ENCODE measurements around the gene OPCML. TPM values are rescaled to one million over a fixed set of nuclear protein-coding genes. Genes with fewer than 3 reads are reported as not detected.

OPCML gene
- total RNA-seq, 1 experiment from 2014 or later: not detected

DNA sequence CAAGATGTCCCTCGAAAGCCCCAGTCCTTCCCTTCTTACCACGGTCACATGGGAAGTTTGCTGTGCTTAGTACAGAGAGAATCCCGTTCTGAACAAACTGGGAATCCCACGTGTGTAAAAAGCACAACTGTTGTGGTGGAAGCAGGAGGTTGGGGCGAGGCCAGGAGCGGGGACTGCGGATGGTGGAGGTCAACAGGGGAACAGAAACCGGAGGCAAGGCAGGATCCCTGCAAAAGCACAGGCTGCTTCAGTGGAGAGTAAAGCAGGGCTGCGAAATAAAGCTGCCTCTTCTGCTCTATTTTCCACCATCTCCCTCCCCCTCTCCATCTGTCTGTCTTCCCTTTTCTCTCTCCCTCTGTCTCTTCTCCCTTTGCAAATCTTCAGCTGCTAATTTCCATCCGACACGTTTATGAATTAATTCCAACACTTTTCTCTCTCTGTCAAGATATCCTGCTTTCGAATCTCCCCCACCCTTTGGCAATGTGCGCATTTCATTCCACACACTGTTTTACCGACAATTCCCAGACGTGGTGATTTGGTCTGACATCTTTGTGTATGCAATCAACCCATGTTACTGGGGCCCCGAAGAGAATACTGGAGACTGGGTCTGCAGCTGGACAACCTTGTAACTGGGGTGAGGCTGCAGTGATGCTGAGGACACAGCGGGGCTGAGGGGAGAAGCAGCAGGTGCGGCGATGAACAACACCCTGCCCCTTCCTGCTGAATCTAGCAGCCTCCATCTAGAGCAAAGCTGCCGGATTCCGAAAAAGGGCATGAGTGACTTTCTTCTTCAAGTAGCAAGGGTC is 571.8 kb downstream of the OPCML start:
- Histone ChIP-seq H3K9me2 (ENCODE audit: insufficient read depth) (no peaks in the 10 kb centered on the region), H3K79me2 (ENCODE audit: low read depth) (no peaks in the 10 kb centered on the region), H3K4me1 (replicated peaks; ENCODE audit: insufficient read depth) (no peaks in the 10 kb centered on the region), H3K27me3 (ENCODE audit: insufficient read depth, low read depth) (peaks cover 46% of the 10 kb centered on the region), H3F3A (ENCODE audit: insufficient read depth, low read depth) (no peaks in the 10 kb centered on the region), H3K4me3 (no peak overlapping the region), H3K4me2 (no peak overlapping the region), H3K36me3 (ENCODE audit: low read depth) (no peaks in the 10 kb centered on the region), H3K27ac (no peak overlapping the region), H3K9me3 (ENCODE audit: insufficient read depth, low read depth) (no peaks in the 10 kb centered on the region), H2AFZ (no peak overlapping the region), H4K20me1 (ENCODE audit: insufficient read depth) (no peaks in the 10 kb centered on the region)
- TF ChIP-seq, protein P1, sequence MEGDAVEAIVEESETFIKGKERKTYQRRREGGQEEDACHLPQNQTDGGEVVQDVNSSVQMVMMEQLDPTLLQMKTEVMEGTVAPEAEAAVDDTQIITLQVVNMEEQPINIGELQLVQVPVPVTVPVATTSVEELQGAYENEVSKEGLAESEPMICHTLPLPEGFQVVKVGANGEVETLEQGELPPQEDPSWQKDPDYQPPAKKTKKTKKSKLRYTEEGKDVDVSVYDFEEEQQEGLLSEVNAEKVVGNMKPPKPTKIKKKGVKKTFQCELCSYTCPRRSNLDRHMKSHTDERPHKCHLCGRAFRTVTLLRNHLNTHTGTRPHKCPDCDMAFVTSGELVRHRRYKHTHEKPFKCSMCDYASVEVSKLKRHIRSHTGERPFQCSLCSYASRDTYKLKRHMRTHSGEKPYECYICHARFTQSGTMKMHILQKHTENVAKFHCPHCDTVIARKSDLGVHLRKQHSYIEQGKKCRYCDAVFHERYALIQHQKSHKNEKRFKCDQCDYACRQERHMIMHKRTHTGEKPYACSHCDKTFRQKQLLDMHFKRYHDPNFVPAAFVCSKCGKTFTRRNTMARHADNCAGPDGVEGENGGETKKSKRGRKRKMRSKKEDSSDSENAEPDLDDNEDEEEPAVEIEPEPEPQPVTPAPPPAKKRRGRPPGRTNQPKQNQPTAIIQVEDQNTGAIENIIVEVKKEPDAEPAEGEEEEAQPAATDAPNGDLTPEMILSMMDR (conservative IDR thresholded peaks at IDR 0.05): no peak
- TF ChIP-seq EZH2 (IDR thresholded peaks at IDR 0.05; ENCODE audit: low read depth): no peak
- no TSS peak for BruUV-seq (replicated peaks)
- ChIA-PET POLR2A (ENCODE audit: unreplicated experiment) (no interaction called here), CTCF (no interaction called here)
- DNase-seq: no peak
- intact Hi-C loops (cut with micrococcal nuclease; ENCODE audit: unreplicated experiment): no loop called here

DNA sequence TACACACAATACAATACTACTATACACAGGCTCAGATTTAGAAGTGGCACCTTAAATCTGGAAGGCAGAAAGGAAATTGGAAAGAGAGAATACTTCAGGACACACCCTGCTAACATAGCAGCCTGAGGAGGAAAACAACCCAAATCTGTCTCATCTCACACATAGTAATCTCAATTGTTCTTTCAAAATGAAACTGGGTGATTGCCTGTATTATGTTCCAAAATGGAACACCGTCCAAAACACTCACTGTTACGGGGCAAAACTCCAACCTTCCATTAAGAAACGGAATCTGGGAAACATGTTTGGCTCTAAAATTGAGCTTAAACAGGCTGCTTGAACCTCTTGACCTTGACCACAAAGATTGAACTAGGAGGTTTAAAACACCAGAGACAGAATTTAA is 572.6 kb downstream of the OPCML start:
- Histone ChIP-seq H3K4me2 (no peak overlapping the region), H3K9me2 (ENCODE audit: insufficient read depth) (no peaks in the 10 kb centered on the region), H4K20me1 (ENCODE audit: insufficient read depth) (no peaks in the 10 kb centered on the region), H3K9me3 (ENCODE audit: insufficient read depth, low read depth) (no peaks in the 10 kb centered on the region), H2AFZ (no peak overlapping the region), H3K36me3 (ENCODE audit: low read depth) (no peaks in the 10 kb centered on the region), H3K79me2 (ENCODE audit: low read depth) (no peaks in the 10 kb centered on the region), H3F3A (ENCODE audit: insufficient read depth, low read depth) (no peaks in the 10 kb centered on the region), H3K27ac (no peak overlapping the region), H3K4me3 (no peak overlapping the region), H3K4me1 (replicated peaks; ENCODE audit: insufficient read depth) (no peaks in the 10 kb centered on the region), H3K27me3 (ENCODE audit: insufficient read depth, low read depth) (peaks cover 46% of the 10 kb centered on the region)
- no peak for DNase-seq
- intact Hi-C loops (cut with micrococcal nuclease; ENCODE audit: unreplicated experiment): no loop called here
- POLR2A ChIA-PET (ENCODE audit: unreplicated experiment): no interaction called here
- BruUV-seq (replicated peaks): no TSS peak
- no peak for TF ChIP-seq EZH2 (IDR thresholded peaks at IDR 0.05; ENCODE audit: low read depth)
- TF ChIP-seq, protein P1 (conservative IDR thresholded peaks at IDR 0.05): no peak
- CTCF ChIA-PET: no interaction called here

DNA sequence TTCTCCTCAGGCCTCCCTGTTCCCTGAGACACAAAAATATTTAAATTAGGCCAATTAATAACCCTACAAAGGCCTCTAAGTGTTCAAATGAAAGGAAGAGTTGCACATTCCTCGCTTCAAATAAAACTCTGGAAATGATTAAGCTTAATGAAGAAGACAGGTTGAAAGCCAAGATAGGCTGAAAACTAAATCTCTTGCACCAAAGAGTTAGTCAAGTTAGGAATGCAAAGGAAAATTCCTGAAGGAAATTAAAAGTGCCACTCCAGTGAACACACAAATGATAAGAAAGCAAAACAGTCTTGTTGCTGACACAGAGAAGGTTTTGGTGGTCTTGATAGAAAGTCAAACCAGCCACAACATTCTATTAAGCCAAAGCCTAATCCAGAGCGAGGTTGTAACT is 574.4 kb downstream of the OPCML start:
- BruUV-seq (replicated peaks): no TSS peak
- Histone ChIP-seq H3K4me3 (no peak overlapping the region), H3K79me2 (ENCODE audit: low read depth) (no peaks in the 10 kb centered on the region), H2AFZ (no peak overlapping the region), H3K4me2 (no peak overlapping the region), H3K27me3 (ENCODE audit: insufficient read depth, low read depth) (peaks cover 42% of the 10 kb centered on the region), H3K4me1 (replicated peaks; ENCODE audit: insufficient read depth) (no peaks in the 10 kb centered on the region), H3K9me3 (ENCODE audit: insufficient read depth, low read depth) (no peaks in the 10 kb centered on the region), H3K27ac (no peak overlapping the region), H3K9me2 (ENCODE audit: insufficient read depth) (no peaks in the 10 kb centered on the region), H3F3A (ENCODE audit: insufficient read depth, low read depth) (no peaks in the 10 kb centered on the region), H3K36me3 (ENCODE audit: low read depth) (no peaks in the 10 kb centered on the region), H4K20me1 (ENCODE audit: insufficient read depth) (no peaks in the 10 kb centered on the region)
- intact Hi-C loops (cut with micrococcal nuclease; ENCODE audit: unreplicated experiment): no loop called here
- CTCF ChIA-PET: no interaction called here
- DNase-seq: no peak
- TF ChIP-seq, protein P1 (conservative IDR thresholded peaks at IDR 0.05): no peak
- TF ChIP-seq EZH2 (IDR thresholded peaks at IDR 0.05; ENCODE audit: low read depth): no peak
- POLR2A ChIA-PET (ENCODE audit: unreplicated experiment): no interaction called here

All from PC-9 (cell line).